Posterior vena cava (tissue), 2 donors: Measurements from ENCODE around the gene STIM1. TPM values are rescaled to one million over a fixed set of nuclear protein-coding genes. Genes with fewer than 3 reads are reported as not detected.
"Not testable (repeated sequence)": the region's sequence is repeated elsewhere in the genome, so short reads cannot be mapped to it uniquely, and the experiment has no call there.

Experiments used
- DNase-seq: peaks from one replicate; pipeline ENCODE4 v3.0.0-alpha.2; 2020; ENCODE audit warnings: low spot score
- intact Hi-C, 2 donors: fragments of 100-400 bp; cut with DNase I; formaldehyde crosslinking; loops; one replicate each; pipeline versions ENCODE4 v1.14.1 to v1.14.2; 2022 to 2023
- total RNA-seq, 2 donors: library from RNA; stranded (reverse); fragmentation: NEBNext Ultra II Directional; extraction: Animal tissue kit (Norgen Biotek cat#: 25700); gene quantifications; one replicate each; pipeline ENCODE4 v1.2.1, GENCODE V29; 2021
- donor health status: DM: yes; HTN: yes; CAD: no.
- donor health status: DM: yes; HTN: yes; CAD: no.

STIM1 gene
- total RNA-seq, 2 donors from 2014 or later: 66.9 to 81.7 TPM

DNA sequence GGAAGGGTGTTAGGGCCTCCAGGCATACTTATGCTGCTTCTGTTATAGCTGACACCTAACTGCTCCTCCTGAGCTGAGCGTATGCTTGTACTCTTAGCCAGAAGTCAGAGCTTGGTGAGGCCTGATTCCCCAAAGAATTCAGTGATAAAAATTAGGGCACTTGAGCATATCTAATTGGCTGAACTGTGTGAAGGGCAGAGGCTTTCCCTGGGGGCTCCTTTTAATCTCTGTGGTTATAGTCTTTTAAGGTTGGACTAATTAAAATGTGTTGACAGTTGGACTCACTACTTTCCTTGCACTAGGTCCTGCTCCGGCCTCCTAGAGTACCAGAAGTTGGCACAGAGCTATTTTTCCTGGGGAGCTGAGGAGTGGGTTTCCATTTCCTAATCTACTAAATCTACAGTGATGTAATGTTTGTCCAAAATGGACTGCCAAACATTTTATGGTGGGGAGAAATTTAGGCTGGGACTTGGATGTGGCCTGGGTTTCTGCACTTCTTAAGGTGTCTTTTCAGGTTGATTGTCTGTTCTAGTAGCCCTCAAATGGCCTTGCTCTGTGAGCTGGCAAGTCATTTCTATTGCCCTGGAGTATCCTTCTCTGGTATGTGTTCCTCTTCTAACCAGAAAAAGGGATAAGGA is 18.4 kb downstream of the STIM1 start:
- intact Hi-C loops: no loop called here
- DNase-seq: no peak

- DNase-seq: no peak
- intact Hi-C loops: no loop called here
Measured at GRCh38 chr11:3876613-3877012, 21.1 kb downstream of the STIM1 start.

GRCh38 chr11:3877364-3878257 is 22.1 kb downstream of the STIM1 start:
- intact Hi-C loops: no loop called here
- no peak for DNase-seq

GRCh38 chr11:3878258-3878584 is 22.8 kb downstream of the STIM1 start:
- no peak for DNase-seq
- intact Hi-C loops: no loop called here

- intact Hi-C loops: no loop called here
- DNase-seq: no peak
Measured at GRCh38 chr11:3879216-3879966, 23.9 kb downstream of the STIM1 start.

- no peak for DNase-seq
- intact Hi-C loops: no loop called here
Measured at GRCh38 chr11:3879967-3880542, 24.6 kb downstream of the STIM1 start.

DNA sequence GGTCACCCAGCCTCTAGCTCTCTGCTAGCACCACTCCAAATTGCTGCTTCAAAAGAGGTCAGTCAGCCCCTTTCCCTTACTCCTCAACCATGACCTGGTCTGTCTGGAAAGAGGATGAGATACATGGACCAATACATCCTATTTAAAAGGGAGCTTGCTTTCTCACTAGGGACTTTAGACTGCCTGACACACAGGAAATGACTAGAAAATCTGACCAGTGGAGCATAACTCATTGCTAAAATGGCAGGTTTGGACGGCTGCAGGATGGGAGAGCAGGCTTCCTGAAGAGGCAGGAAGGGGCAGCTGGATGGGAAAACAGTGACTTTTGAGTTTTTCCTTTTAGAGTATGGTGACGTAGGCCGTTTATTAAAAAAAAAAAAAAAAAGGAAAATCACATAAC is 25.3 kb downstream of the STIM1 start:
- intact Hi-C loops: no loop called here
- no peak for DNase-seq

DNA sequence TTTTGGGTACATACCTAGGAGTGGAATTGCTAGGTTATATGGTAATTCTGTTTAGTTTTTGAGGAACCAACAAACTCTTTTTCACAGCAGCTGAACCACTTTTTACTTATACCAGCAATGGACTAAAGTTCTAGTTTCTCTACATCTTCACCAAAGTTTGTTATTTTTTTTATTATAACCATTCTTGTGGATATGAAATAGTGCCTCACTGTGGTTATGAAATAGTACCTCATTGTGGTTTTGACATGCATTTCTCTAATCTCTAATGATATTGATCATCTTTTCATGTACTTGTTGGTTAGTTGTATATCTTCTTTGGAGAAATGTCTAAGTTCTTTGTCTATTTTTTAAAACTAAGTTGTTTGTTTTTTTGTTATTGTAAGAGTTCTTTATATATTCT is 27.2 kb downstream of the STIM1 start:
- intact Hi-C loops: no loop called here
- DNase-seq: no peak

DNA sequence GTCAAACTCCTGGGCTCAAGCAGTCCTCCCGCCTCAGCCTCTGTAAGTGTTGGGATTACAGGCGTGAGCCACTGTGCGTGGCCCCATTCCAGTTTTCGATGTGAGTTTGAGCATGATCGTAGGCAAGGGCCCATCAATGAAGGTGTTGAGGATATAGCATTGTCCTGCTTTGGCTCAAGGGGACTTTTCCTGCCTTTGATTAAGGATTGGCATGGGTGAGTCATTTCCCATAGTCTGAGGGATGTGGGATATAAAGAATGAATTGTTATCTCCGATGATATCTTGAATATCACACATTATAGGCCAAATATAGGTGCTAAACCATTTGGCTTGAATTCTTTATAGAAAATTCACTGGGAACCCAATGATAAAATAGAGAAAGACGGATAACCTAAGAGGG is 30.4 kb downstream of the STIM1 start:
- intact Hi-C loops: no loop called here
- DNase-seq: no peak

DNA sequence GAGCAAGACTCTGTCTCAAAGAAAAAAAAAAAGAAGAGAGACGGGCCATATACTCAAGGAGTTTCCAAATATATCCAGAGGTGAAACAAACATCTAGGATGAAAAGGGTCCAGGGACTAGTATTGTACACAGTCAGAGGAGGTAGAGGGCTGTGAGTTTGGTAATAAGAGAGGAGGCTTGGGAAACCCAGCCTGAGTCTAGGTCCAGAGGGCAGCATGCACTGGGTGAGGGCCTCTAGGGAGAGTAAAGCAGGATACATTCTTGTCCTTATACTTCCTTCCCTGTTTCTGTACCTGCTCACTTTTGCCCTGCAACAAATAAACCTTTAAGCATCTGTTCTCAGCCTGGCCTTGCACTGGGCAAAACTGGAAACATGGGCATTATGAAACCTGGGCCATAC is 31.5 kb downstream of the STIM1 start:
- intact Hi-C loops: no loop called here
- DNase-seq: no peak

DNA sequence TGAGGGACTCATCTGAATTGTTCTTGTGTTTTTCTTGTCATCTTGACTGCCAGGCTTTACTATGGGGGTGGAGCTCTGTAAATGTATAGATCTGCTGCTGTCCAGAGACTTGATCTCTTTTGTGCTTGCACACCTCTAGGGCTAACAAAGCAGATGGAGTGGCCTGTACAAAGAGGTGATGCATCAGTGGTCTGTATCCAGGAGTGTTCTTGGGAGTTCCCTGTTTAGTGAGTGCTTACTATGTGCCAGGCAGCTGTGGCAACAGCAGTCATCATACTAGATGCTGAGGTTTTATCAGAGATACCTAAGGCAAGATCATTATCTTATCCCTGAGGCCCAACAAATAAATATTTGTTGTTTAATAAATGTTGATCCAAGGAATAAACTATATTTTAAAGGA is 33.4 kb downstream of the STIM1 start:
- intact Hi-C loops: no loop called here

DNA sequence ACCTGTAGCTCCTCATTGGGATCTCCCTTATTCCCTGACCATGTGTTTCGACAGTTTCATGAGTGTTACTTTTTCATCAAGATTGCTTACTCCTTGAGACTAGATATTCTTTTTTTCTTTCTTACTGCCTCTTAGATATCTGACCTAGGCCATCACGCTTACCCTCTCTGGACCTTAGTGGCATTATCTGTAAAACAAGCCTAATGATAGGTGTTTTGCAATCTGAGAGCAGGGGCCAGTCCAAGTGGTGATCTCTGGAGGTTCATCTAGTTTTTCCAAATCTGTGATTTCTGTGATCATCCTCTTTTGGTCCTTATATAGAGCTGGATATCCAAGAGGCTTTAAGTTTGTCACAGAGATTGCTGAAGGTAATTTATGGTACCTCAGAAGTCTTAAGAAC is 34.5 kb downstream of the STIM1 start:
- DNase-seq: no peak
- intact Hi-C loops: no loop called here

More for the DNA sequence above, 33.4 kb downstream of the STIM1 start:
- no peak for DNase-seq

DNA sequence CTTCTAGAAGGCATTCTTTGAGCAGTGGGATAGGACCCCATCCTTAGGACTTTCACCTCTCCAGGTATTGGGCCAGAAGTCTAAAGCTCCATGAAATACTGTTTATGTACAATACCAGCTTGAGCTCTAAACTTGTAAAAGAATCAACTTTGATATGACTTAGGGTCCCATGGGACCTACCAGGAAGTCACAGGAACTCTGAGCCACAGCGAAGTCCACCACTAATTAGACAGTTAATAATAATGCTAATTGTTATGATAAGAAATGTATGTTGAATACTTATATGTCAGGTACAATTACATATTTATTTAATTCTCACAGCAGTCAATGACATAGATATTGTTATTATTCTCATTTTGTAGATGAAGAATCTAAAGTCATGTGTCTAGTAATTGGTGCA is 35.3 kb downstream of the STIM1 start:
- DNase-seq: no peak
- intact Hi-C loops: no loop called here

- intact Hi-C loops: no loop called here
- no peak for DNase-seq
Measured at GRCh38 chr11:3891751-3892150, 36.3 kb downstream of the STIM1 start.

DNA sequence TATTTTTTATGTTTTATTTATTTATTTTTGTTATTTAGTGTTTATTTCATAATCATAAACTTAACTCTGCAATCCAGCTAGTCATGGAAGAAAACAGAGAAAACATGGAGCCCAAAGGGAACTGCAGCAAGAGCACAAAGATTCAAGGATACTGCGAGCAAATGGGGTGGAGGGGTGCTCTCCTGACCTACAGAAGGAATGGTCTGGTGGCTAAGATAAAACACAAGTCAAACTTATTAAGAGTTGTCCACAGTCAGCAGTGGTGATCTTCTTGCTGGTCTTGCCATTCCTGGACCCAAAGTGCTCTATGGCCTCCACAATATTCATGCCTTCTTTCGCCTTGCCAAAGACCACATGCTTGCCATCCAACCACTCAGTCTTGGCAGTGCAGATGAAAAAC is 36.7 kb downstream of the STIM1 start:
- intact Hi-C loops: no loop called here
- no peak for DNase-seq

DNA sequence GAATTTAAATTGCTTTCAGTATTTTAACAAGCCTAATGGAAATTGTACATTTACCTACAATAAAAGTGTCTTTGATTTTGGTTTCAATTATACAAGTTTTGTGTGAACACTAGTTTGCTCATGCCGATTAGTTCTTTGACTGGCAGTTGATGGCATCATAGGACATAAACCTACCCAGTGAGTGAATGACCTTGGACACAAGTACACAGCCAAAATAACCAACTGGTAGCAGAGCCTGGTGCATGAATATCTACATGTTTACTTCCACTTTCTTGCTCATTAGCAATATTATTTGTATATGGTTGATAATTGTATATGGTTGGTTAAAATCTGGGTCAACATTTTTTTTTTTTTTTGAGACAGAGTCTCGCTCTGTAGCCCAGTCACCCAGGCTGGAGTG is 37.8 kb downstream of the STIM1 start:
- no peak for DNase-seq
- intact Hi-C loops: no loop called here

- intact Hi-C loops: no loop called here
- no peak for DNase-seq
Measured at GRCh38 chr11:3894128-3894731, 38.8 kb downstream of the STIM1 start.

- intact Hi-C loops: no loop called here
- DNase-seq: no peak
Measured at GRCh38 chr11:3896644-3897043, 41.2 kb downstream of the STIM1 start.

DNA sequence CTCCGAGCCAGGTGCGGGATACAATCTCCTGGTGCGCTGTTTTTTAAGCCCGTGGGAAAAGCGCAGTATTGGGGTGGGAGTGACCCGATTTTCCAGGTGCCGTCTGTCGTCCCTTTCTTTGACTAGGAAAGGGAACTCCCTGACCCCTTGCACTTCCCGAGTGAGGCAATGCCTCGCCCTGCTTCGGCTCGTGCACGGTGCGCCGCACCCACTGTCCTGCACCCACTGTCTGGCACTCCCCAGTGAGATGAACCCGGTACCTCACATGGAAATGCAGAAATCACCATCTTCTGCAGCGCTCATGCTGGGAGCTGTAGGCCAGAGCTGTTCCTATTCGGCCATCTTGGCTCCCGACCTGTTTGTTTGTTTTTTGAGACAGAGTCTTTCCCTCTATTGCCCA is 44.8 kb downstream of the STIM1 start:
- DNase-seq, intact Hi-C loops: not testable (repeated sequence)
